Dermis microvascular lymphatic vessel endothelial cell (primary cell): ENCODE measurements around the gene EFTUD2. TPM values are rescaled to one million over a fixed set of nuclear protein-coding genes. Genes with fewer than 3 reads are reported as not detected.
"Not testable (repeated sequence)": the region's sequence is repeated elsewhere in the genome, so short reads cannot be mapped to it uniquely, and the experiment has no call there.

ENCODE experiments used
- DNase-seq, 2 donors: peaks; one replicate each; pipeline versions ENCODE4 v3.0.0 to v3.0.0-alpha.2; 2010; ENCODE audit warnings: low read depth in 2 of 2
- total RNA-seq: library from RNA; depleted of rRNA; stranded (reverse); fragments of >200 nt; gene quantifications from 2 replicates; pipeline ENCODE4 v1.2.1, GENCODE V29; 2014

EFTUD2 gene
- 145 and 156 TPM in 2 replicates for total RNA-seq

DNA sequence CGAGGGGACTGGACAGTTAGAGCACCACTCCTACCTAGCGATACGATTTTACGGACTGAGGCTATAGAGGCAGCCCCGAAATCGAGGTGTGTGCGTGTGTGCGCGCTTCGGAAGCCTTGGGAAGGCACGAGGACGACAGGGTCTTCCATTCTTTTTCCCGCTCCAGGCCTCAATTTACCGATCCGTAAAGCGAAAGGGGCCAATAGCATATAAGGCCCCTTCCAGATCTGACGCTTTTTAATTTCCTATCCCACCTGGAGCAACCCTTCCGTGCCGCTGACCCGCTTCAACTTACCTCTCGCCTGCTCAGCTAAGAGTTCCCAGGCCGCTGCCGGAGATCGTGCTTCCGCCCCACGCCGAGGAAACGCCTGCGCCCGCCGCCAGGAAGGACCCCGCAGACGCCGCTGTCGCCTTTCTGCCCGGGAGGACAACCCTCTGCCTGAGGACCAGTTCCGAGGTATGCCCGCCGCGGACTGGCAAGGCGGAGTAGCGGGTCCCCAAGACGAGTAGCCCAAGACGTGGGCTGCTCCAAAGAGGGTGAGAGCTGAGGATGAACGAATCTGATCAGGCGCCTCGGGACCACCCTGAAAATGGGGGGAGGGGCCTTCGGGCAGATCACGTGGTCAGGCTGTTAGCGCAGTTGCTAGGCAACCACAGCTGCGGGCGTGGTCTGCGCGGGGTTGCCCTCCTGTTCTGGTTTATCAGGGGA, at the start of gene EFTUD2:
EFTUD2 (minus strand) TSS at position 372 of the 709 bp plus-strand sequence. CDS start 4,924 bp downstream, outside the sequence.
- DNase-seq = peak; percentile 80 to 90

DNA sequence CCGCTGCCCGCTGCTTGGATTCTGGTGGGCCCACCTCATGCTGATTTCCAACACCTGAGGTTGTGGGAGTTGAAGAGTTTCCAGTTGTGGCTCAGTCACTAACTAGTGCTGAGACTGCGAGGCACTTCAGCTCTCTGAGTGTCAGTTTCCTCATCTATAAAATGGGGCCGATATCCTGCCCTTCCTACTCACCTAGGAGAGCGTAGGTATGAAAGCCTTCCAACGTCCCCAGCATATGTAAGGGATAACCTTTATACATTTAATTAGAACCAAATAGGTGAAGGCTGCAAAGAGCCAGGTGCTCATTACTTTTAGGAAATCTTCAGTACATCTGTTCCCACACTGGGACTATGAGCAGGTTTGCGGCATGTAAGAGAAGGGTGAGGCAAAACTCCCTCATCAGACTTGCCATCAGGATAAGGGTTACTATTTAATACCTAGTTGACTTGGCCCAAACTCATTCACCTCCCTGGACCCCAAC, 49.1 kb upstream of the EFTUD2 start:
- no peak for DNase-seq

DNA sequence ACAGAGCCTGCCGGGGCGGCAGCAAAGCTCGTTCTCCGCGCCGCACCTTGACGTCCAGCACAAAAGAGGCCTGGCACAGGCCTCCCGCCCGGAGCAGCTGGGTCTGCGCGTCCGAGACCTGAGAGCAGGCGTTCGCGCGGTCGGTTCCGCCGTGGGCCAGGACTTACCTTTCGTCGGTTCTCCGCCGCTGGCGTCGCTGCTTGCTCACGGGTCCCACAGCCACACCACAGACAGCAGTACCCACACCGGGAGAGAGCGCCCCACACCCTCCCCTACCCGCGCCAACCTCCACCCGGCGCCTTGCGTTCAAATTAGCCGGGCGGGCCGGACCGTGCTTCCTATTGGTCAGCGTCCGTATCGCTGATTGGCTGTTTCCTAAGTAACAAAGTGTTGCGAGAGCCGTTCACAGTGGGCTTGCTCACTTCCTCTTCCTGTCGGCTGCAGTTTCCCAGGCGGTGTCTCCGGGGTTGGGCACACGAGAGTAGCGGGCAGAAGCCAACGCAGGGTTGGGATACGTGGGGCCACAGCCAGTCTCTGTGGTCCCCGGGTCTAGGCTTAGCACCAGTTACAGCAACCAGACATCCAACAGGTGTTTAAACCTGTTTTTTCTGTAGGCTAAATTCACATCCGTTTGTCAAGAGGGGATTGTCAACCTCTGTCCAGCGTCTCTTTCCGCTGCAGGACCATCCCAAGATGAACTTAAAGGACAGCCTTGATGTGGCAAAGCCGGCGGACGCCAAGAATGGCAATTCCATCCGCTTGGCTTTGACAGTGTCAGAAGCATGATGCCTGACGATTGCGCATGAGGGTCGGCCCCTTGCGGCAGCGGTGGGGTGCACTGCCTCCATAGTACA, 48.4 kb upstream of the EFTUD2 start, which contains the start of gene KIF18B:
KIF18B (minus strand) TSS at position 313 of the 854 bp plus-strand sequence. CDS start 11,429 bp downstream, outside the sequence.
- DNase-seq = peak; percentile 95 to 97

DNA sequence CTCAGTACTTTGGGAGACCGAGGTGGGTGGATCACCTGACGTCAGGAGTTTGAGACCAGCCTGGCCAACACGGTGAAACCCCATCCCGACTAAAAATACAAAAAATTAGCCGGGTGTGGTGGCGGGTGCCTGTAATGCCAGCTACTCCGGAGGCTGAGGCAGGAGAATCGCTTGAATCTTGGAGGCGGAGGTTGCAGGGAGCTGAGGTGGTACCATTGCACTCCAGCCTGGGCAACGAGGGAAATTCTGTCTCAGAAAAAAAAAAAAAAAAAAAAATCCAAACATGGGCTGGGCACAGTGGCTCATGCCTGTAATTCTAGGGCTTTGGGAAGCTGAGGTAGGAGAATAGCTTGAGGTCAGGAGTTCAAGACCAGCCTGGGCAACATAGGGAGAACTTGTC, 46.4 kb upstream of the EFTUD2 start:
- DNase-seq = not testable (repeated sequence)

DNA sequence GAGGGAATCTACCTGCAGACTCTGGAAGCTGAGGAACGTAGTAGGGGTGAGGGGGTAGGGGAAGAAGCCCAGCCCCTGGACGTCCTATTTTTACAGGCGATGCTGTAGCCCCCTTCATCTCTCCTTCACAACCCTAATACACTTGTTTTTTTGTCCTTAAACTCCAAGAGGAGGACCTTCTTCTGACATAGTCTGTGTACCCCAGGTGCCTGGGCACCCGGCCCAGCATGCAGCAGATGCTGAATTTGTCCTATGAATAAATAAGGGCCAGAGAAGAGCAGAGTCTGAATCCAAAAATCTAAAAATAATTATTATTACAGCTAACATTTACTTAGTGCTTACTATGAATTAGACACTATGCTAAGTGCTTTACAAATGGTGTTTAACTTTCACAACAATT, 43.2 kb upstream of the EFTUD2 start:
- DNase-seq = no peak

DNA sequence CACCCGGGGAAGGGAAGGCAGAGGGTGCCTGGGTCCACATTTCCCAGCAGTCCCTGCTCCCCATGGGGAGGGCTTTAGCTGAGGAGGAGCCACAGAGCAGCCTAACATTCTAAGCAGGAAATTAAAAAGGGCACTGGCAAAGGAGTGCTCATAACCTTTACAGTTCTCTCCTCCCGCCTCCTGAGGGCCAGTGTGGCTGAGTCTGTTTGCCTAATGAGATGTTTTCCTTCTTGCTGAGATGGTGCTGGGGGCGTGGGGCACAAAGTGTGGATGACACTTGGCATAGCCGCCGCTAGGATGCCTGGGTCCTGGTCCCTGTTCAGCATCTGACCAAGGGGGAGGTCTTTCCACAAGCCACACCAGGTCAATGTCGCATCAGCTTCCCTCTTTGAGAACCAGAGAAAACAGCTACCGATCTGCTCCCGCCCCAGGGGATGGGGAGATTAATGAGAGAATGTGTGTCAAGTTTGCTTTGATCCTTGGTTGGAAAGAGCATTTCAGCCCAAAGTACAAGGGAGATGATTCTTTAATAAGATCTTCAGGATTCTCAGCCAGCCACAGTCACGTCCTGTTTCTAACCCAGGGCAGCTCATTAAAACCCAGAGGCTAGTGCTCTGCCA, 42.6 kb upstream of the EFTUD2 start:
- DNase-seq = no peak

DNA sequence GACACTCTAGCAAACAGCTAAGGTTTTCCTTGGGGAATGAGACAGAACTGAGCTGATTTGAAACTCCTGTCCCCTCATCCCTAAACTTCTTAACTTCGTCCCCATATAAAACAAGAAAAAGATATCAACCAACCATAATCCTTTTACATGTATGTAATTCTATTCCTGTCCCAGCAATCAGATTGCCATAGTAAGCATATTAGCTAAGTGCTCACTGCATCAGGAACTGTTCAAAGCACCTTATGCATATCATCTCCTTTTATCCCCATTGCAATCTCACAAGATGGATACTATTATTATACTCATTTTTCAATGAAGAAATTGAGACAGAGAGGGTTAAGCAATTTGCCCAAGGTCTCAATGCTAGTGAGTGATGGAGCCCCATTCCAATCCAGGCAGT, 41.5 kb upstream of the EFTUD2 start:
- DNase-seq = no peak

DNA sequence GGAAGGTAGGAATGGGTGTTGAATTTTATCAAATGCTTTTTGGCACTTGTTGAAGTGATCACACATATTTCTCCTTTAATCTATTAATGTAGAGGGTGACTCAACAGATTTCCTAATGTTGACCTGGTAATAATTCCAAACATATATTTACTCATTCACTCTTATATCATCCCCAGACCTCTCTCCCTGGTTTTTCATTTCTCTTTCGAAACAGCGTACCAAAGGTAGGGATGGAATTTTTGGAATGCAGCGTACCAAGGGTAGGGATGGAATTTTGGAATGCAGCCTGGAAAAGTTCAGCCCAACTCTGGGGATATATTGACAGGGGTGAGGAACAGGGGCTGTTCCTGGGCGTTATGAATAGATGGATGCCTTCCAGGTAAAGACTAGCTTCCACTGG, 41.1 kb upstream of the EFTUD2 start:
- DNase-seq = peak in 1 of 2 donors; percentile 52

DNA sequence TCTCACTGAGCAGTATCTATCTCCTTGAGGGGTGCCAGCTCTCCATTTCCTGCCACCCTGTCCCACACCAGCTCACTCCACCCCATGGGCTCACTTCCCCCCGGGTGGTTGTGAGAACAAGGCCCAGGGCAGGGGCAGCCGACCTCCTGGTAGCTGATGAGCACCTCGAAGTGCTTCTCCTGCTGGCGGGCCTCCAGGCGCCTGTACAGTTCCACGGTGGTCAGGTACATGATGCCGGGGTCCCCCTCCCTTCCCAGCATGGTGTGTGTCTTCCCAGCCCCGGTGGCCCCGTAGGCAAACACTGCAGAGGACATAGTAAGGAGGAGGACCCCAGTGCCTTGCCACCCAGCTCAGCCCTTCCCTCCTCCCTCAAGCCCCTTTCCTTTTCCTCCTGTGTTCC, 35.9 kb upstream of the EFTUD2 start:
- DNase-seq = no peak

DNA sequence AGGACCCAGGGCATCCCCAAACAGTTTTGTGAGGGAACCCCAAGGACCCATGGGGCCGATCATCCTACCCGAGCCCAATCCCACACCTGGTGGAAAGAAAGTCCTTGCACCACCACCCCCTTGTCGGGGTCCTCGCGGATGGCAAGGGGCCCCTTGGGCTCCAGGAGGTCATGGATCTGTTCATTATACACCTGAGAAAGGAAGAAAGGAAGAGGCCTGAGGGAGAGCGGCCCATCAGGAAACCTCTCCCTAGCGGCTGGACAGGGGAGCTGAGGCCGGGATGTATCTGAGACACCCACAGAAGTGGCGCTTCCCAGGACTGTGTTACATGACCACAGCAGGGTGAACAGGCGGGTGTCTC, 35.5 kb upstream of the EFTUD2 start:
- DNase-seq = no peak

DNA sequence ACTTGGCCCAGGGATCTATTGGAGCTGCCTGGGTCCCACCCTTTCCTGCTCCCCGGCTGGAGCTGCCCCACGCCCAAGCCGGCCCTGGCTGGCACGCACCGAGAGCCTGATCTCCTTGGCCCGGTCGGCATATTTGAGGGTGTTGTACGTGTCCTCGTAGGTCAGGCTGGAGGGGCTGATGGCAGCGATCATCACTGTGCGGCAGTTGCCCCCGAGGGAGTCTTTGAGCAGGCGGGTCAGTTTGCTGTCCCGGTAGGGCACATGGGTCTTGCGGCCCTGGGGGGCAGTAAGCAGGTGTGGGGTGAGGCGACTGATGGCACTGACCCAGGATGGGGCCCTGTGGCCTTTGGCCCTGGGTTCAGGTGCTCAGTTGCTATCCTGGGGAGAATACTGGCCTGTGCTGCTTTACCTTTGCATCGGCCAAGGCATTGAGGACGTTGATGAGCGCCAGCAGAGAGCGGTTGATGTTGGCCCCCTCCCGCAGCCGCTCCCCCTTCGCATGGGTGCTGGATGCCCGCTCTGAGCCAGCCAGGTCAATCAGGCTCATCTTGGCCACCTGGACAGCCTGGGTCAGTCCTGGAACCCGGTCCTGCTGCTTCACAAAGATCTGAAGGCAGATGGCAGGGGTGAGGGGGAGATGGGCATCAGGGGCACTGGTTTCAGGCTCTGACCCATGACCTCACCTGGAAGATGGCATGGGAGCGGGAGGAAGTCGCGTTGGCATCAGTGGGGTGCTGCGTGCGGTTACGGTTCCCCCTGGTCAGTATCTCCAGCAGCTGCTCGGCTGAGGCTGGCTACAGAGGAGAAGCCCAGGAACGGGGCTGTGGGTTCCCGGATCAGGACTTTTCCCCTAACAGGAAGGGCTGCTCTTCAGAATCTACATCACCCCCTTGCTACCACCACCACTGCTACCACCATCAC, 34.8 kb upstream of the EFTUD2 start:
- no peak for DNase-seq

DNA sequence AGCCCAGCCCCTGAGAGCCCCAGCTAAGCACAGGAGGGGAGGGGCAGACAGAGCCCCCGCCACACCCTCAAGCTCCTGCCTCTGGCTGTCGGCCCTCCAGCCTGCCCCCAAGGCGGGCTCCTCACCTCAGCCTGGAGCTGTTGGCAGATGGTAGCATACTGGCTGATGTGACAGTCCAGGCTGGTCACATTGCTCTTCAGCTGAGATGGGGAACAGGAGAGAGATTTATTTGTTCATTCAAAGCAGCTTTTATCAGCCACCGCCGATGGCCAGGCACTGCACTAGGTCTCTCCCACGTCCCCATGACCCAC, 33.5 kb upstream of the EFTUD2 start:
- no peak for DNase-seq

DNA sequence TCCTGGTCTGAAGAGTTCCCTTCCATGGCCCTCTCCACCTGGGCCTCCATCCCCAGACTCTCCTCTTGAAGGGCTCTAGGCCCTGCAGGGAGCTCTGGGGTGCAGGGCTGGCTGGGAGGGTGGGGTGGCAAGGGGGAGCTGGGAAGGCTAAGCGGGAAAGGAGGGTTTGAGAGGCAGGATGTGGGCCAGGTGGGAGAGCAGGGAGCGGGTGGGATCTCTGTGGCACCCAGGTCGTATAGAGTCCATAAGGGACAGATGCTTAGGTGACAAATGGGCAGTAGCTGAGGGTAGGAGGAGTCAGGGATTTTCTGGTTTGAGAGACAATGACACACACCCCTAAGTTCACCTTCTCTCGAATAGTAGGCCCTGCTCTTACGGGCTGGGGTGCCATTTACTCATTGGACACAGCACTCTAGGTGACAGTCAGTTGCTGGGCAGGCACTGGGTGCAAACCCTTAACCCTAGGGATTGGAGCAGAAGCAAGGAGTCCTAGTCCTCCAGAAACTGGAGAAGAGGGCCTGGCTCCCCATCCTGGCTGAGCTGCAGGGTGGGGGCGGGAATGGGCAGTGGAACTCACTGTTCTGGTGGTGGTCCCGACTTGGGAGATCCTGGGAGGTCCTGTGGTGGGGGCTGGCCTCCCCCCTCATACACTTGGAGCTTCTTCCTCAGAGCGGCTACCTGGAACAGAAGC, 33.0 kb upstream of the EFTUD2 start:
- no peak for DNase-seq

DNA sequence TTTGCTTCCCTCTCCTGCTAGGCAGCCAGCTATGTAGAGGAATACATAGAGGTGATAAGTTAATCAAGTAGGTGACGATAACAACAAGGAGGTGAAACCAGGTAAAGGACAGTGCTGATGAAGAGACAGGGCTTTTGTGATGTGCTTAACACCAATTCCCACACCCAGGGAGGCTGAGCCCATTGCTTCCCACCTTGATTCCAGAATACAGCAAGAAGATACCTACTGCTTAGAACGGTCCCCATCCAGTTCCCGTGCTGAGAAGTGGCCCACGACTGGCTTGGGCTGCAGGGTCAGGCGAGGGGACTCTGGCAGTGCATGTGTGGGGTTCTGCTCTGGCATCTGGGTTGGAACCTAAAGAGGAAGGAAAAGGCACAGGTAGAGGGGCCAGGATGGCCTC, 32.1 kb upstream of the EFTUD2 start:
- DNase-seq = no peak

DNA sequence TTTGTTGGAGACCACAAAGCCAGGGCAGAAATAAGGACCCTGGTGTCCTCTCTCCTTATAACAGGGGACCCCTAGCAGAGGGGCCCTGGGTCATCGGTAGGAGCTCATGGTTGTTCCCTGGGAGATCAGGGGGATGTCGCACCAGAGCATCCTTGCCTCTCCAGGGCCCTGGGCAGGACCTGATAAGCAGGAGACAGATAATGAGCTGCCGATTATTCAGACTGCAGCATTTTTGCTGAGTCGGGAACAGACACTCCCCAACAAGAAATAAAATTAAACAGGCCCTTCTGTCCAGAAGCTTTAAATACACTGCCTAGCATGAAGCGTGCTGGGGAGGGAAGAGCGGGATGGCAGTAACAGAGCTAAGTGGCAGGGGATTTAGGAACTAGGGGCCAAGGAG, 31.4 kb upstream of the EFTUD2 start:
- DNase-seq = no peak

DNA sequence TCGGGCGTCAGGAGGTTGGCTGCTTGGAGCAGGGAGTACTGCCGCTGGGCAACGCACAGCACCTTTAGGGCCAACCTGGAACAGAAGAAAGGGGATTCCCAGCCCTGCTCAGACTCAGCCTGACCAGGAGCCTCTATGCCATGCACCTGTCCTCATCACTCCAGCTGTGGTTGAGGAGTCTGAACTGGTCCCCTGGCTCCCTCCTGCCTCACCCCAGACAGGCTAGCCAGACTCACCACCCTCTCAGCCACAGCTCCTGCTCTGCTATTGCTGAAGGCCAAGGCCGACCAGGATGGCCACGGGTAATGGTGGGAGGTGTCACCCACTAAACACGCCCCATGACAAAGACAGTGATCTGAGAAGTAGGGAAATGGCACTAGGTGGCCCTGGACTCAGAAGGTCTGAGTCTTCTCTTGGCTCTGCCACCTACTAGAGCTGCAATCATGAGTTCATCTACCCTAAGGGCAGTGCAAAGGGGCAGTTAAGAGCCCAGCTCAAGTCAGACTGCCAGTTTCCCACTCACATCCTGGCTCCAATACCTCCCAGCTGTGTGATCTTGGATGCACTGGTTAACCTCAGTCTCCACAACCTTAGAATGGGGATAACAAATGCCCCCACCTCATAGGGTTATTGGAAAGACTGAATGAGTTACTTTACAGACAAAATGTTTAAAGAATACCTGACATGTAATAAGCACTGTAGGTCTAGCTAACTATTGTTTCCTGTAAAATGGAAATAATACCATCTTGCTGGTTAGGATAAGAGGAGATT, 29.9 kb upstream of the EFTUD2 start:
- no peak for DNase-seq

DNA sequence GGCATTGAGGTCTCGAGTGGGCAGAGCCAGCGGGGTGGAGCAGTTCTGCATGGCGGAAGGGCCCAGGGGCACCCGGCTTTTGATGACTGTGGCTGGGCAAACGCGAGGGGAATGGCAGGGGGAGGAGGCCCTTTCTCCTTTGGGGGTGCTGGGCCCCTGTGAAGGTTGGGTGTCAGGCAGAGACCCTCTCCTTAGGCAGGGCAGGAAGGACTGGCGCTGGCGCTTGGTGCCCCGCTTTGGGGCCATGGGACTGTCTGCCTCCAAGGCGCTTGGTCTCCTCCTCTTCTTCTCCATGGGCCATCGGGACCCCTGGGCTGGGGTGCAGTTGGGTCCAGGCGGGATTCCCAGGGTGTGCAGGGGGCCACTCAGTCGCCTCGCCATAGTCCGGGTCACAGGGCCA, 28.9 kb upstream of the EFTUD2 start:
- DNase-seq = no peak

DNA sequence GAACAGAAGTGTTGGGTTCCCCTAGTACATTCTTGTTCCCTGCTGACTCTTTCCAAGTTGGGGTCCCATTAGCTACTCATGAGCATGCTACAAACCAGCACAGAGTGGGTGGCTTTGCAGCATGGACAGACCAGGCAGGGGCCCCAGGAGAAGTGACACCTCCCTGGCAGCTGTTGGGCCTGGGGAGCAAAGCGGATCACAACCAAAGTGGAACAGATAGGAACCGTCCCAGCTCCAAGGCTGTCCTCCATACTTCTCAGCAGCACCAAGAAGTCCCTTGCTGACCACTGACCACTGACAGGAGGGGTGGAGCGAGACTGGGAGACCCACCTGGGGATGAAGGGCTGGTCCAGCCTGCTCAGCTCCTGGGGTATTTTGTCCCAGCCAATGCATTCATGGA, 28.5 kb upstream of the EFTUD2 start:
- no peak for DNase-seq

DNA sequence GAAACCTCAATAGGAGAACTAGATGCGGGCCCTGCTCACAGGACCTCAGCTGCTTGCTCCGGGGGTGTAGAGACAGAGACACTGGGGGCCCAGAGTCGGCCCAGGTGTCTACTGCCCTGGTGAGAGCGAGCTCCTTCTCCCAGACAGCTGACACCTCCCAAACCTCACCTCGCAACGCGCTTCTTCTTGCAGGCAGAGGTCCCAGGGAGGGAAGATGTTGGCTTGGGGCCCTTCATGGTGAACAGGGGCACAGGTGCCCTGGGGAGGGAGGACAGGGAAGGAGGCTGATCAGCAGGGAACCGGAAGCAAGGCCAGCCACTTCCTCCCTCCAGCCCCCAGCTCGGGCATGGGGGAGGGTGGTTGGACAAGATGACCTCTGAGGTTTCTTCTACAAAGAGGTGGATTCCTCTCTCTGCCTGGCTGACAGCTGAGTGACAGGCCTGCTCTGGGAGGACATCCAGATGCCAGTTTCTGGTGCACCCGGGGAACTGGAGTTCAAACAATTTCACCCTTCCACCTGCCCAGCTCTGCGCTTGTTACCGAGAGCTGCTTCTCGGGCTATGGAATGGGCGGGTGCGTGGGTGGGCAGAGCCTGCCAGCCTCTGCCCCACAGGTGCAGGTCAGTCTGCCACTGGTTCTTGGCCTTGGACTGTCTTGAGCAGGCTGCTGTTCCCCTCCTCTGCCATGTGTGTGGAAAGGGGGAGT, 27.7 kb upstream of the EFTUD2 start:
- DNase-seq = no peak
